ENCODE data around the gene TNFRSF1A. TPM values are rescaled to one million over a fixed set of nuclear protein-coding genes. Genes with fewer than 3 reads are reported as not detected.

The TNFRSF1A gene
- total and polyA plus RNA-seq, 4 donors = 36.9 to 144 (median 88.4) TPM

DNA sequence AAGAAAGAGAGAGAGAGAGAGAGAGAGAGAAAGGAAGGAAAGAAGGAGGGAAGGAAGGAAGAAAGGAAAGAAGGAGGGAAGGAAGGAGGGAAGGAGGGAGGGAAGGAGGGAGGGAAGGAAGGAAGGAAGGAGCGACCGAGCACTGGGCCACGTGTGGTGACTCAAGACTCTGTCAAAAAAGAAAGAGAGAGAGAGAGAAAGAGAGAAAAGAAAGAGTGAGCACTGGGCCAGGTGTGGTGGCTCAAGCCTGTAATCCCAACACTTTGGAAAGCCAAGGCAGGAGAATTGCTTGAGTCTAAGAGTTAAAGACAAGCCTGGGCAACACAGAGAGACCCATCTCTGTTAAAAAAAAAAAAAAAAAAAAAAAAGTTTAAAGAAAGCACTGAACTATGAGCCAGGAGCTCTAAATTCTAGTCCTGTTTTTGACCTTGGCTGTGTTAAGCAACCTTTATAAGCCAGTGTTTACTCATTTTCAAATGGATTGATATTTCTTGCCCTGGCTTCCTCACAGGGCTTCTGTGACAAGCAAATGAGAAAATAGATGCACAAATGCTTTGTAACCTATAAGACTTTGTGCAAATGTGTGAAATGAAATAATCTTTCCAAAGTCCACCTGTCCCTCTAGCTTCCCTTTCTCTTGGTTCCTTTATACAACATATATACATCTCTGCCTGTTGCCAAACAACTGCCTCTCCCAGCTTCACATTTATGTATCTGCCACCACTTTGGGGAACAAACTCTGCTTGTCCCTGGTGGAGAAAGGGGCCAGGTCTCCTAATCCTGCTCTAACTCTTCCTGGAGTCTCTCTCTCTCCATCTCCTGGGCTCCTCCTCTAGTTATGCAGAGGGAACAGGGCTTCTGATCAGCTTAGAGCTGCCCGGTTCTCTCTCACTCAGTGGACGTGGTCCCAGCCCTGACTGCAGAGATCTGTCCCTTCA is 47.5 kb downstream of the TNFRSF1A start:
- H3K9ac ChIP-seq (ENCODE audit: low read depth in 1 of 2, low read length in 2 of 2) = no peak overlapping the region
- H3K4me3 ChIP-seq (ENCODE audit: low read depth in 1 of 3, low read length in 3 of 3) = no peak overlapping the region
- H3K27me3 ChIP-seq (ENCODE audit: control insufficient read depth in 4 of 4, insufficient read depth in 4 of 4, low read length in 3 of 4) = no peaks in the 10 kb centered on the region
- TF ChIP-seq EGR1 (IDR thresholded peaks at IDR 0.05; ENCODE audit: low read depth in 2 of 2) (no peak), TAF1 (conservative IDR thresholded peaks at IDR 0.05) (no peak), YY1 (IDR thresholded peaks at IDR 0.05) (no peak), RXRA (IDR thresholded peaks at IDR 0.05) (peak; percentile 42 to 53), SP1 (IDR thresholded peaks at IDR 0.05) (peak; percentile 50), FOXA1 (IDR thresholded peaks at IDR 0.05) (no peak), HNF4A (conservative IDR thresholded peaks at IDR 0.05) (peak; percentile 72 to 77), FOXA2 (IDR thresholded peaks at IDR 0.05) (no peak), GABPA (IDR thresholded peaks at IDR 0.05 in 1 of 2, conservative IDR thresholded peaks at IDR 0.05 in 1 of 2) (no peak), RAD21 (IDR thresholded peaks at IDR 0.05) (peak in 1 of 2 donors; percentile 30), NR2F2 (IDR thresholded peaks at IDR 0.05) (no peak), HNF4G (IDR thresholded peaks at IDR 0.05) (no peak), JUND (IDR thresholded peaks at IDR 0.05) (peak in 1 of 2 donors; percentile 17)
- TF ChIP-seq, protein P1, sequence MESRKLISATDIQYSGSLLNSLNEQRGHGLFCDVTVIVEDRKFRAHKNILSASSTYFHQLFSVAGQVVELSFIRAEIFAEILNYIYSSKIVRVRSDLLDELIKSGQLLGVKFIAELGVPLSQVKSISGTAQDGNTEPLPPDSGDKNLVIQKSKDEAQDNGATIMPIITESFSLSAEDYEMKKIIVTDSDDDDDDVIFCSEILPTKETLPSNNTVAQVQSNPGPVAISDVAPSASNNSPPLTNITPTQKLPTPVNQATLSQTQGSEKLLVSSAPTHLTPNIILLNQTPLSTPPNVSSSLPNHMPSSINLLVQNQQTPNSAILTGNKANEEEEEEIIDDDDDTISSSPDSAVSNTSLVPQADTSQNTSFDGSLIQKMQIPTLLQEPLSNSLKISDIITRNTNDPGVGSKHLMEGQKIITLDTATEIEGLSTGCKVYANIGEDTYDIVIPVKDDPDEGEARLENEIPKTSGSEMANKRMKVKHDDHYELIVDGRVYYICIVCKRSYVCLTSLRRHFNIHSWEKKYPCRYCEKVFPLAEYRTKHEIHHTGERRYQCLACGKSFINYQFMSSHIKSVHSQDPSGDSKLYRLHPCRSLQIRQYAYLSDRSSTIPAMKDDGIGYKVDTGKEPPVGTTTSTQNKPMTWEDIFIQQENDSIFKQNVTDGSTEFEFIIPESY (IDR thresholded peaks at IDR 0.05) = no peak
- TF ChIP-seq, protein P2, sequence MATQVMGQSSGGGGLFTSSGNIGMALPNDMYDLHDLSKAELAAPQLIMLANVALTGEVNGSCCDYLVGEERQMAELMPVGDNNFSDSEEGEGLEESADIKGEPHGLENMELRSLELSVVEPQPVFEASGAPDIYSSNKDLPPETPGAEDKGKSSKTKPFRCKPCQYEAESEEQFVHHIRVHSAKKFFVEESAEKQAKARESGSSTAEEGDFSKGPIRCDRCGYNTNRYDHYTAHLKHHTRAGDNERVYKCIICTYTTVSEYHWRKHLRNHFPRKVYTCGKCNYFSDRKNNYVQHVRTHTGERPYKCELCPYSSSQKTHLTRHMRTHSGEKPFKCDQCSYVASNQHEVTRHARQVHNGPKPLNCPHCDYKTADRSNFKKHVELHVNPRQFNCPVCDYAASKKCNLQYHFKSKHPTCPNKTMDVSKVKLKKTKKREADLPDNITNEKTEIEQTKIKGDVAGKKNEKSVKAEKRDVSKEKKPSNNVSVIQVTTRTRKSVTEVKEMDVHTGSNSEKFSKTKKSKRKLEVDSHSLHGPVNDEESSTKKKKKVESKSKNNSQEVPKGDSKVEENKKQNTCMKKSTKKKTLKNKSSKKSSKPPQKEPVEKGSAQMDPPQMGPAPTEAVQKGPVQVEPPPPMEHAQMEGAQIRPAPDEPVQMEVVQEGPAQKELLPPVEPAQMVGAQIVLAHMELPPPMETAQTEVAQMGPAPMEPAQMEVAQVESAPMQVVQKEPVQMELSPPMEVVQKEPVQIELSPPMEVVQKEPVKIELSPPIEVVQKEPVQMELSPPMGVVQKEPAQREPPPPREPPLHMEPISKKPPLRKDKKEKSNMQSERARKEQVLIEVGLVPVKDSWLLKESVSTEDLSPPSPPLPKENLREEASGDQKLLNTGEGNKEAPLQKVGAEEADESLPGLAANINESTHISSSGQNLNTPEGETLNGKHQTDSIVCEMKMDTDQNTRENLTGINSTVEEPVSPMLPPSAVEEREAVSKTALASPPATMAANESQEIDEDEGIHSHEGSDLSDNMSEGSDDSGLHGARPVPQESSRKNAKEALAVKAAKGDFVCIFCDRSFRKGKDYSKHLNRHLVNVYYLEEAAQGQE (IDR thresholded peaks at IDR 0.05) = no peak
- TF ChIP-seq, protein P3, sequence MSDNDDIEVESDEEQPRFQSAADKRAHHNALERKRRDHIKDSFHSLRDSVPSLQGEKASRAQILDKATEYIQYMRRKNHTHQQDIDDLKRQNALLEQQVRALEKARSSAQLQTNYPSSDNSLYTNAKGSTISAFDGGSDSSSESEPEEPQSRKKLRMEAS (IDR thresholded peaks at IDR 0.05) = no peak
- TF ChIP-seq, protein P4, sequence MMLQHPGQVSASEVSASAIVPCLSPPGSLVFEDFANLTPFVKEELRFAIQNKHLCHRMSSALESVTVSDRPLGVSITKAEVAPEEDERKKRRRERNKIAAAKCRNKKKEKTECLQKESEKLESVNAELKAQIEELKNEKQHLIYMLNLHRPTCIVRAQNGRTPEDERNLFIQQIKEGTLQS (IDR thresholded peaks at IDR 0.05) = no peak
- TF ChIP-seq, protein P5, sequence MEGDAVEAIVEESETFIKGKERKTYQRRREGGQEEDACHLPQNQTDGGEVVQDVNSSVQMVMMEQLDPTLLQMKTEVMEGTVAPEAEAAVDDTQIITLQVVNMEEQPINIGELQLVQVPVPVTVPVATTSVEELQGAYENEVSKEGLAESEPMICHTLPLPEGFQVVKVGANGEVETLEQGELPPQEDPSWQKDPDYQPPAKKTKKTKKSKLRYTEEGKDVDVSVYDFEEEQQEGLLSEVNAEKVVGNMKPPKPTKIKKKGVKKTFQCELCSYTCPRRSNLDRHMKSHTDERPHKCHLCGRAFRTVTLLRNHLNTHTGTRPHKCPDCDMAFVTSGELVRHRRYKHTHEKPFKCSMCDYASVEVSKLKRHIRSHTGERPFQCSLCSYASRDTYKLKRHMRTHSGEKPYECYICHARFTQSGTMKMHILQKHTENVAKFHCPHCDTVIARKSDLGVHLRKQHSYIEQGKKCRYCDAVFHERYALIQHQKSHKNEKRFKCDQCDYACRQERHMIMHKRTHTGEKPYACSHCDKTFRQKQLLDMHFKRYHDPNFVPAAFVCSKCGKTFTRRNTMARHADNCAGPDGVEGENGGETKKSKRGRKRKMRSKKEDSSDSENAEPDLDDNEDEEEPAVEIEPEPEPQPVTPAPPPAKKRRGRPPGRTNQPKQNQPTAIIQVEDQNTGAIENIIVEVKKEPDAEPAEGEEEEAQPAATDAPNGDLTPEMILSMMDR (IDR thresholded peaks at IDR 0.05; ENCODE audit: low read depth, low read length, missing input control) = no peak
- H3K27ac ChIP-seq (ENCODE audit: low read depth in 1 of 2, low read length in 2 of 2) = peak overlapping the region; percentile 82 to 83
- DNase-seq (ENCODE audit: low spot score) = no peak
- H3K4me1 ChIP-seq (ENCODE audit: control insufficient read depth in 4 of 4, insufficient read depth in 4 of 4, low read length in 3 of 4) = peaks cover 10 to 33% (median 25%) of the 10 kb centered on the region in 4 donors
- H3K36me3 ChIP-seq (ENCODE audit: control insufficient read depth in 4 of 4, insufficient read depth in 3 of 4, low read depth in 1 of 4, low read length in 3 of 4) = no peaks in the 10 kb centered on the region
- 48% methylated on average over 5 of the region's 5 CpGs for WGBS
- H3K9me3 ChIP-seq (ENCODE audit: control insufficient read depth in 4 of 4, low read length in 3 of 4) = no peaks in the 10 kb centered on the region

All from liver (tissue), 9 donors.